Fibroblast of skin of right biceps (primary cell): ENCODE measurements around the gene BLVRB.
A peak's percentile ranks its signal among the peaks of the same experiment; 100 is the strongest.
"Not testable (repeated sequence)": the region's sequence is repeated elsewhere in the genome, so short reads cannot be mapped to it uniquely, and the experiment has no call there.

Source experiments
- DNase-seq: peaks from one replicate; pipeline ENCODE4 v3.0.0-alpha.2; 2013

BLVRB gene

GRCh38 chr19:40445780-40446262 is 19.7 kb downstream of the BLVRB start:
- peak; percentile 27 for DNase-seq

DNA sequence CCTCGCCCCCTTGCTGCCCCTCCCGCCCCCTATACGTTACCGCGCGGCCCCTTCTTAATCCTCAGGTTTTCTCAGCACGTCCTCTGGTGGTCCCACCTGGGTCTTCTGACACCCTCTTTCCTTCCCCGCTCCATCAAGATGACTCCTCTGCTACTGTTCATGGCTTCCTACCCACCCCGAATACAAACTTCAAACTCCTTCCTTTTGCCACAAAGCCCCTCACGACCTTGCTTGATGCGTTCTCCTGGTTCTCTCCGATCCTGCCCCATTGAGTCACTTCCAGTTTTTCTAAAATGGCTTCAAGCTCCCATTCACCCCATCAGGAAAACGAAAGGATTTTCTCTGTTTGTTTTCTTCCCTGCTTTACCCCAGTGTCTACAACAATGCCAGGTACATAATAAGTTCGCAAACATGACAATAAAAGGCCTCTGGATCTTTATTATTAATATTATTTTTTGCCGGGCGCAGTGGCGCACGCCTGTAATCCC is 20.7 kb downstream of the BLVRB start:
- no peak for DNase-seq

DNA sequence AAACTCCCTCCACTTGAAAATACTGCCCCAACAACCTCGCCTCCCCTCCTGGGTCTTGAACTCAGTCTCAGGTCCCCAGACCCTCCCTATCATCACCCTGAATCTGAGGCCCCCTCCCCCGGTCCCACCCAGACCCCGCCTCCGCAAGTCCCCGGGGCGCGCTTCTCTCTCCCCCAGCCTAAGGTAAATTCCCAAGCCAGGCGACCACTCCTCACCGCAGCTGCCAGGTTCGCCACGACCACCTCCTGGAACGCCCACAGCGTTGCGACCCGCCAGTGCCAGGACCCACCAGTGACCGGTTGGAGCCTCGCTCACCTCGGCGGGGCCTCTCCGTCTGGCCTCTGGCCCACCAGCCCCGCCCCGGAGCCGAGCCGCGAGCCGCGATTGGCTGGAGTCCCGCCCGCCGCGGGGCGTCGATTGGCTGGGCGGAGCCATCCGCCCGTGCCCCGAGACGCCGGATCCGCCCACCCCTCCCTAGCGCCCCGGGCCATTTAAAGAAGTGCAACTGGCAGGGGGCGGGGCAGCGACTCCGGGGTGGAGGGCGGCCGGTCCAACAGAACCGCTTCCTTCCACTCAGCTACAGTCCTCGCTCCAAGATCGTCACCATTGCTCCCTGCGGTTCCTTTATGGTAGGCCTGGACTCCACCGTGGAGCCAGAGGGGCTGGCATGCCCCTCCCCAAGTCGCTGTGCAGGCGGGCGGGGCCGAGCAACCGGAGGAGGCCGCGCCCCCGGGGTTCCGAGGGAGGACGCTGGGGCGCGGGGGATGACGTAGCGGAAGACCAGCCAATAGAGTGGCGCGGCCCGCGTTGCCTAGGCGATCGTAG is 21.3 kb downstream of the BLVRB start, which contains the start of gene SERTAD3:
Gene SERTAD3, minus strand, starts transcription at position 336 of the 825 bp plus-strand sequence. CDS start 2,255 bp downstream, outside the sequence.
- DNase-seq = peak; percentile 96

DNA sequence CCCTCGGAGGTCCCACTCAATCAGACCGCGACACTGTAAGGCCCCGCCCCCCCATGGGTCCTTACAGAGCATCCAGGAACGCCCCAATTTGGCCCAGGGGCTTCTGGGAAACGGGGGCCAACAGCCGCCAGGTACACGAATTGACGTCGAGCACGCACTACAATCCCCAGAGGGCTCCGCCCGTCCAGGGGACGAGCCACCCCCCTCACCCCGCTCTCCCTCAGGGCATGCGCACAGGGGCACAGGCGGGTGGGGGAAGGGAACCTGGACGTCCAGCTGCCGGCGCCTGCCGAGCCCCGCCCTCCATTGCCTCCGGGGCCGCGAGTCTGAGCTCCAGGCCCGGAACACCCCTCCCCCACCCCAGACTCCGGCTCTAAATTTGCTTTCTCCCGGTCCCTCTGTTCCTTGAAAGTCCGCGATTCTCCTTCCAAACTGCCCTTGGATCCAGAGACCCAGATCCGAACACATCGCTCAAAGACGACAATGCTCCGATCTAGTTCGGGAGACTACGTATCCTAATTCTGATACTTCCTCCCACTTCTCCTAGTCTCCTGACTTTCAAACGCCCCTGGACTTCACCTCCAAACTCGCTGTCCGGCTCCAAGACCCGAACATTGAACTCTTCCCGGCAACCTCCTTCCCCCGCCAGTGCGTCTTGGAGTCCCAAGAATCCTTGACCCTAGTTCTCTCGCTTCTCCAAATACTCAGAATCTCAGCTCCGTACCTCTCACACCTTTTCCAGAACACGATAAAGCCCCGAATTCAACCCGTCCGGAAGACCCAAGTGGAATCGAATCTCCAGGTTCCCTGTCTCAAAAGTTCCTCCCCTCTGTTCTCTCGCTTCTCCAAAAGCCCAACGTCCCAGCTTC is 22.2 kb downstream of the BLVRB start:
- DNase-seq = peak; percentile 100

- DNase-seq = no peak
Observed at GRCh38 chr19:40442328-40443130, 23.0 kb downstream of the BLVRB start.

DNA sequence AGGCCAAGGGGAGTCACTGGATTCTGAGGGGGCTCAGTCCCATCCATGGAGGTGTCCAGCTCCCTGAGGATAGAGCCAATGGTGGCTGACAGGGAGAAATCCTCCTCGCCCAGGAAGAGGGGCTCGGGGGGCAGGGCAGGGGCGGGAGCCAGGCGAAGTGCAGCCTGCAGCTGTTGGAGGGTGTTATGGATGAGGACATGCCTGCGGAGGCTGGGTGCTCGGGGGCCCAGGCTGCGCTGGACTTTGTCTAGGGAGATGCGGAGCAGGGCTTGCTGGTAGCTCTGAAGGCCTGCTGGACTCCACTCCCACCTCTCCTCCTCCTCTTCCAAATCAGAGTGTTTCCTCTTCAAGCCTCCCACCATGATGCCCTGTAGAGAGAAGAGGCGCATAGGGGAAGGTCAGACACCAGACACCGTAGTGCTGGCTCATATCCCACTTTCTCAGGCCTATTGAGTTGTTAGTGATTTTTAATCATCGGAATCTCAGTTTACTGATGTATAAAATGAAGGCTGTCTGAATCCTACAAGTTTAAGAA is 23.8 kb downstream of the BLVRB start:
- no peak for DNase-seq

DNA sequence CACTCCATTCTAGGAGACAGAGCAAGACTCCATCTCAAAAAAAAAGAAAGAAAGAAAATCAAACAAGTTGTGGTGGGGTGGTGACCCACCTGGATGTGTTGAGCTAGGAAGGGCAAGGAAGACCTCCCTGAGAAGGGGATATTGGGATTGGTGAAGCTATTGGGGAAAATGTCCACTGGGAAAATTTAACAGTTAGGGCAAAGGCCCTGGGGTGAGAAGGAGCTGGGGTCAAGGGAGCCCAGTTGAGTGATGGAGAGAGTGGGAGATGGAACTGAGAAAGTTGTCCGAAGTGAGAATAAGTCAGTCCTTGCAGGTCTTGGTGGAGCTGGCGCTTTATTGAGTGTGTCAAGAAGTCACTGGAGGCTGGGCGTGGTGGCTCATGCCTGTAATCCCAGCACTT is 27.3 kb downstream of the BLVRB start:
- no peak for DNase-seq

DNA sequence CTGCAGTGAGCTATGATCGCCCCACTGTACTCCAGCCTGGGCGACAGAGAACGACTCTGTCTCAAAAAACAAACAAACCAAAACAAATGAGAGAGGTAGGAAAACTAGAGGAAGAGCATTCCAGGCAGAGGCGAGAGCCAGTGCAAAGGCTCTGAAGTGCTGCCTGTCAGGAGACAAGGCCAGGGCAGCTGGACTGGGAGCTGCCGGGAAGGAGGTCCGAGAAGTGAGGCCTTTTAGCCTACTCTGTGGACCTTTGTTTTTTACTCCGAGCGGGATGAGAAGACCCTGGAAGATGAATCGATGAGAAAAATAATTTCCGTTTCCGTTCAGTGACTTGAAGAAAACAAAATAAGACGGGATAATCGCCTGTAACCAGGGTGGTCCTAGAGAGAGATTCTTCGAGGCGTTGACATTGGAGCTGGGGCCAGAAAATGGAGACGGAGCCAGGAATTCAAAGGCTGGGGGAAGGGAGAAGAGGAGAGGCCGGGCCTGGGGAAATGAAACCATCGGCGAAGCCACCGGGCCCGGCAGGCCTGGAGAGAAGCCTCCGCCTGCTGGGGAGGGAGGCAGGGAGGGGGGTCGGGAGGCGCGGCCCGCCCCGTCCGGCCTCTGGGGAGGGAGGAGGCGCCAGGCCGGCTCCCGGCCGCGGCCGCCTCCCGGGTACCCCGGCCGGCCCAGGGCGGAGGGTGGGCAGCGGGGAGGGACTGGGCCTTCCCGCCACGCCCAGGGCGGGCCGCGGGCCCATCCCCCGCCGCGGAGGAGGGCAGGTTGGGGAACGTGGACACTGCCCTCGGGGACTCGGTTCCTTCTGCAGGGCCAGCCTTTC is 31.9 kb downstream of the BLVRB start:
- DNase-seq = peak; percentile 94

DNA sequence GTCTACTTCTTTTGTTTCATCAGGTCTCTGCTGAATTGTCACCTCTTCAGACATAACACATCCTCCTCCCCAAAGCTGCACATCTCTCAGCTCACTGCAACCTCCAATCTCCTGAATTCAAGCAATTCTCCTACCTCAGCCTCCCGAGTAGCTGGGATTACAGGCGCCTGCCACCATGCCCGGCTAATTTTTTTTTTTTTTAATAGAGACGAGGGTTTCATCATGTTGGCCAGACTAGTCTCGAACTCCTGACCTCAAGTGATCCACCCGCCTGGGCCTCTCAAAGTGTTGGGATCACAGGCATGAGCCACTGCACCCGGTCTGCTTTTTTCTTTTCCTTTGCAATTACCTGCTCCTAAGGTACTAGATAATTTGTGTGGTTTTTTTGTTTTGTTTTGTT is 32.8 kb downstream of the BLVRB start:
- DNase-seq = not testable (repeated sequence)

- no peak for DNase-seq
Observed at GRCh38 chr19:40431698-40432097, 33.8 kb downstream of the BLVRB start.

DNA sequence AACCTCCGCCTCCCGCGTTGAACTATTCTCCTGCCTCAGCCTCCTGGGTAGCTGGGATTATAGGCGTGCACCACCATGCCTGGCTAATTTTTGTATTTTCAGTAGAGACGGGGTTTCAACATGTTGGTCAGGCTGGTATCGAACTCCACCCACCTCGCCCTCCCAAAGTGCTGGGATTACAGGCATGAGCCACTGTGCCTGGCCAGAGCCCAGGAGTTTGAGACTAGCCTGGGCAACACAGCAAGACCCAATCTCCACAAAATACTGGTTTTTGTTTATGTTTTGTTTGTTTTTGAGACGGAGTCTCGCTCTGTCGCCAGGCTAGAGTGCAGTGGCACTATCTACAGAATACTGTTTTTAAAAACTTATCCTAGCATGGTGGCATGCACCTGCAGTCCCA is 35.3 kb downstream of the BLVRB start:
- not testable (repeated sequence) for DNase-seq

DNA sequence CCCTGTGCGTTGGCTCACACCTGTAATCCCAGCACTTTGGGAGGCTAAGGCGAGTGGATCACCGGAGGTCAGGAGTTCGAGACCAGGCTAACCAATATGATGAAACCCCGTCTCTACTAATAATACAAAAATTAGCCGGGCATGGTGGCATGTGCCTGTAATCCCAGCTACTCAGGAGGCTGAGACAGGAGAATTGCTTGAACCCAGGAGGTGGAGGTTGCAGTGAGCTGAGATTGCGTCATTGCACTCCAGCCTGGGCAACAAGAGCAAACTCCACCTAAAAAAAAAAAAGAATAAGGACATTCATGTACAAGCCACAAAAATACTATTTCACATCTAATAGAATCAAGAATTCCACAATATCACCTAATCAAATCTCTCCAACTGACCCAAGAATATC is 37.3 kb downstream of the BLVRB start:
- not testable (repeated sequence) for DNase-seq

DNA sequence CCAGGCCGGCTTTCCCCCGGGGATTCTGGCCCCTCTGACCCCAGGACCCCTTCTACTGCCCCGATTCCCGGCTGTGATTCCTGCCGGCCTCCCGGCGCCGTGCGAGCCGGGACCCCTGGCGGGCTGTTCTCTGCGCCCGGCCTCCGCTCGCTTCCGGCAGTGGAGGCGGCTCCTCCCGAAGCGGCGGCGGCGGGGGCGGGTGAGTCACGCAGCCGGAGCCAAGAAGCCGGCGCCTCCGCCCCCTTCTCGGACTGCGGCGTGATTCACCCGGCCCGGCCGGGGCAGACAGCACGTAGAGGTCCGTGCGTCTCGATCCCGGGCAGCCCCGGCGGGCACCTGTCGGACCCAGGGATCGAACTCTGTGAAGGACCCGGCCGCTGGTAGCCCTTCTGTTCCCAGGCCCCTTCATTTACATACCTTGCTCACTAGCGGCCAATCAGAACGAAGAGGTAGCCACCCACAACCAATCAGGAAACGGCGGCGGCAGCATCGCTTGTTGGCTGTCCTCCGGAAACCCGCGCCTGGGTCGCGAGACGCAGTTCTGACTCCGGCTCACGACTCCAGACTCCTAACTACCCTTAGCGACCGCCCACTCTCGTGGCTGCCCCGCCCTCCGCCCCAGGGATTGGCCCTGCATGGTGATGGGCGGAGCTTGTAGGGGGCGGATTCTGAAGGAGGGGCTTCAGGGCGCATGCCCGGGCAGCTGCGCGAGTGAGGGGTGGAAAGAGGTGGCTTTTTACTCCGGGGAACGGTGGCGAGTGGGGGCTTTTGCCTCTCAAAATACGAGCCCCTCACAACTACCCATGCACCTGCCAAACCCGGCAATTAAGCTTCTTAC is 39.9 kb downstream of the BLVRB start, which contains the start of gene SERTAD1:
Gene SERTAD1, minus strand, starts transcription at position 543 of the 838 bp plus-strand sequence. CDS start 2,446 bp downstream, outside the sequence.
- peak; percentile 99 for DNase-seq

DNA sequence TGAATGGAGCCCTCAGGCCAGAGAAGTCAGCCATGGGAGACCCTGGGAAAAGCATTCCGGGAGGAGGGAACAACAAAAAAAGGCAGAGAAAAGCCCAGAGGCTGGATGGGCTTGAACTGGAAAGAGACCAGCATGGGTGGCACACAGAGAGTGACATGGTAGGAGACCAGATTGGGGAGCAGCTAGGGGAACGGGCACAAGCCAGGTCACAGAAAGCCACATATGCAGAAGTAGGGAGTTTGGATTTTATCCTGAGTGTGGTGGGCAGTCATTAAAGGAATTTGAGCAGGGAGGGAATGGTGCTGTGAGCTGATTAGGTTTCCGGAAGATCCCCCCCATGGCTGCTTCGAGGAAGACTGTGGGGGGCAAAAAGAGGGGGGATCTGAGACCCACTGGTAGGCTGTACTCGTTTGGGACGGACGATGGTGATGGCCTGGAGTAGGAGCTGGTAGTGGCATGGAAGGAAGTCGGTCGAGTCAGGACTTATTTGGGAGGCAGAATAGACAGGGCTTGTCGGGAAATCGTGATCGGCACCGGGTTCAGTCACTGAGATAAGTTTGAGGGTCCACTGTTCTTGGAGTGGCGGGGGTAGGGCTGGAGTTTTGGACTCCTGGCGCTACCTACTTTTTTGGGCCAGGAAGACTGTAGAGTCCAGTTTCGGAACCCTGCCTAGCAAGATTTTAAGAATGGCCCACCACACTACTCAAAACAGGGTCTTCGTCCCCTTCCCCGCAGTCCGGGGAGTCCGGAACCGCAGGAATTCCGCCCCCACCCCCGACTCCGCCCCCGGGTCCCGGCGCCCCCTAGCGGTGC is 40.7 kb downstream of the BLVRB start:
- DNase-seq = peak; percentile 37

DNA sequence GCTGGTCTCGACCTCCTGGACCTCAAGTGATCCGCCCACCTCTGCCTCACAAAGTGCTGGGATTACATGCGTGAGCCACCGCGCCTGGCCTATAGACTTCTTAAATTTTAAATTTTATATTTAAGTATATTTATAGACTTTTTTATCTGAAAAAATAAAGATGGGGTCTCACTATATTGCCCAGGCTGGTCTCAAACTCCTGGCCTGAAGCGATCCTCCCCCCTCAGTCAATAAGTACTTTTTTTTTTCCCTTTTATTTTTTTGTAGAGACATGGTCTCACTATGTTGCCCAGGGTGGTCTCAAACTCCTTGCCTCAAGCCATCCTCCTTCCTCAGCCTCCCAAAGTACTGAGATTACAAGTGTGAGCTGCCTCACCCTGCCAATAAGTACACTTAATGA is 41.6 kb downstream of the BLVRB start:
- DNase-seq = no peak

- no peak for DNase-seq
Observed at GRCh38 chr19:40422748-40423566, 42.6 kb downstream of the BLVRB start.

- no peak for DNase-seq
Observed at GRCh38 chr19:40421993-40422747, 43.4 kb downstream of the BLVRB start.
